Measurements from ENCODE around the gene ZIM2. TPM values are rescaled to one million over a fixed set of nuclear protein-coding genes. Genes with fewer than 3 reads are reported as not detected.
A peak's percentile ranks its signal among the peaks of the same experiment; 100 is the strongest.
"Not testable (repeated sequence)": the region's sequence is repeated elsewhere in the genome, so short reads cannot be mapped to it uniquely, and the experiment has no call there.

ZIM2 gene
- 0.87 TPM for total RNA-seq
- long read RNA-seq, partial matches to known transcripts: 0 of 2 reads
- long read RNA-seq, other reads (novel, unspliced or antisense): 2 of 2 reads

- no peak for DNase-seq (ENCODE audit: low spot score)
These were observed at the start of gene ZIM2, which contains the start of gene PEG3 for GRCh38 chr19:56840451-56841192. ZIM2 (minus strand) TSS chr19:56840726; CDS start chr19:56824277, 16,449 bp downstream. PEG3 (minus strand) TSS chr19:56840726; CDS start chr19:56824655, 16,071 bp downstream.

GRCh38 chr19:56885173-56885985 lies 44.9 kb upstream of the ZIM2 start:
- DNase-seq (ENCODE audit: low spot score): peak; percentile 57

- DNase-seq (ENCODE audit: low spot score): peak; percentile 24
These were observed 43.9 kb upstream of the ZIM2 start for GRCh38 chr19:56884441-56884840.

GRCh38 chr19:56880592-56881190 lies 40.2 kb upstream of the ZIM2 start:
- DNase-seq (ENCODE audit: low spot score): peak; percentile 41

- DNase-seq (ENCODE audit: low spot score): peak; percentile 55
These were observed 36.7 kb upstream of the ZIM2 start for GRCh38 chr19:56877069-56877715.

- DNase-seq (ENCODE audit: low spot score): peak; percentile 26
These were observed 35.2 kb upstream of the ZIM2 start for GRCh38 chr19:56875717-56876116.

- DNase-seq (ENCODE audit: low spot score): peak; percentile 20
These were observed 34.0 kb upstream of the ZIM2 start for GRCh38 chr19:56874530-56874929.

- DNase-seq (ENCODE audit: low spot score): no peak
These were observed 33.0 kb upstream of the ZIM2 start for GRCh38 chr19:56873493-56873892.

- no peak for DNase-seq (ENCODE audit: low spot score)
These were observed 29.4 kb upstream of the ZIM2 start for GRCh38 chr19:56869886-56870285.

- DNase-seq (ENCODE audit: low spot score): no peak
These were observed 27.9 kb upstream of the ZIM2 start for GRCh38 chr19:56868446-56868845.

- DNase-seq (ENCODE audit: low spot score): no peak
These were observed 26.0 kb upstream of the ZIM2 start for GRCh38 chr19:56866538-56866937.

GRCh38 chr19:56864443-56865125 lies 24.1 kb upstream of the ZIM2 start:
- peak; percentile 84 for DNase-seq (ENCODE audit: low spot score)

- no peak for DNase-seq (ENCODE audit: low spot score)
These were observed 22.2 kb upstream of the ZIM2 start for GRCh38 chr19:56862741-56863140.

GRCh38 chr19:56860409-56860808 lies 19.9 kb upstream of the ZIM2 start:
- DNase-seq (ENCODE audit: low spot score): peak; percentile 11

GRCh38 chr19:56858026-56858425 lies 17.5 kb upstream of the ZIM2 start:
- DNase-seq (ENCODE audit: low spot score): no peak

GRCh38 chr19:56856822-56857221 lies 16.3 kb upstream of the ZIM2 start:
- DNase-seq (ENCODE audit: low spot score): no peak

GRCh38 chr19:56852361-56852760 lies 11.8 kb upstream of the ZIM2 start:
- not testable (repeated sequence) for DNase-seq (ENCODE audit: low spot score)

- no peak for DNase-seq (ENCODE audit: low spot score)
These were observed 7.6 kb upstream of the ZIM2 start for GRCh38 chr19:56848166-56848565.

GRCh38 chr19:56842412-56842811 lies 1.9 kb upstream of the ZIM2 start:
- DNase-seq (ENCODE audit: low spot score): no peak

GRCh38 chr19:56841193-56841543 lies 642 bp upstream of the ZIM2 start:
- no peak for DNase-seq (ENCODE audit: low spot score)

Measured in mesenteric fat pad (tissue), 1 donor.